ENCODE results near the gene BCAS3.

DNA sequence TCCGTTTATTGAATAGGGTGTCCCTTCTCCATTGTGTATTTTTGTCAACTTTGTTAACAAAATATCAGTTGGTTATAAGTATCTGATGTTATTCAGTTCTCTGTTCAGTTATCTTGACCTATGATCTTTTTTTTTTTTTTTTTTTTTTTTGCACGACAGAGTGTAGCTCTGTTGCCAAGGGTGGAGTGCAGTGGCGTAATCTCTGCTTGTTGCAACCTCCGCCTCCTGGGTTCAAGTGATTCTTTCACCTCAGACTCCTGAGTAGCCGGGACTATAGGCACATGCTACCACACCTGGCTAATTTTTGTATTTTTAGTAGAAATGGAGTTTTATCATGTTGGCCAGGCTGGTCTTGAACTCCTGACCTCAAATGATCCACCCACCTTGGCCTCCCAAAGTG is 215.8 kb downstream of the BCAS3 start:
- TF ChIP-seq POLR2A (IDR thresholded peaks at IDR 0.05): no peak
- TF ChIP-seq, protein P1, sequence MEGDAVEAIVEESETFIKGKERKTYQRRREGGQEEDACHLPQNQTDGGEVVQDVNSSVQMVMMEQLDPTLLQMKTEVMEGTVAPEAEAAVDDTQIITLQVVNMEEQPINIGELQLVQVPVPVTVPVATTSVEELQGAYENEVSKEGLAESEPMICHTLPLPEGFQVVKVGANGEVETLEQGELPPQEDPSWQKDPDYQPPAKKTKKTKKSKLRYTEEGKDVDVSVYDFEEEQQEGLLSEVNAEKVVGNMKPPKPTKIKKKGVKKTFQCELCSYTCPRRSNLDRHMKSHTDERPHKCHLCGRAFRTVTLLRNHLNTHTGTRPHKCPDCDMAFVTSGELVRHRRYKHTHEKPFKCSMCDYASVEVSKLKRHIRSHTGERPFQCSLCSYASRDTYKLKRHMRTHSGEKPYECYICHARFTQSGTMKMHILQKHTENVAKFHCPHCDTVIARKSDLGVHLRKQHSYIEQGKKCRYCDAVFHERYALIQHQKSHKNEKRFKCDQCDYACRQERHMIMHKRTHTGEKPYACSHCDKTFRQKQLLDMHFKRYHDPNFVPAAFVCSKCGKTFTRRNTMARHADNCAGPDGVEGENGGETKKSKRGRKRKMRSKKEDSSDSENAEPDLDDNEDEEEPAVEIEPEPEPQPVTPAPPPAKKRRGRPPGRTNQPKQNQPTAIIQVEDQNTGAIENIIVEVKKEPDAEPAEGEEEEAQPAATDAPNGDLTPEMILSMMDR (IDR thresholded peaks at IDR 0.05 in 4 of 5, conservative IDR thresholded peaks at IDR 0.05 in 1 of 5): no peak
